ENCODE measurements around the gene PTPRCAP.
"Not testable (repeated sequence)": the region's sequence is repeated elsewhere in the genome, so short reads cannot be mapped to it uniquely, and the experiment has no call there.

PTPRCAP gene

DNA sequence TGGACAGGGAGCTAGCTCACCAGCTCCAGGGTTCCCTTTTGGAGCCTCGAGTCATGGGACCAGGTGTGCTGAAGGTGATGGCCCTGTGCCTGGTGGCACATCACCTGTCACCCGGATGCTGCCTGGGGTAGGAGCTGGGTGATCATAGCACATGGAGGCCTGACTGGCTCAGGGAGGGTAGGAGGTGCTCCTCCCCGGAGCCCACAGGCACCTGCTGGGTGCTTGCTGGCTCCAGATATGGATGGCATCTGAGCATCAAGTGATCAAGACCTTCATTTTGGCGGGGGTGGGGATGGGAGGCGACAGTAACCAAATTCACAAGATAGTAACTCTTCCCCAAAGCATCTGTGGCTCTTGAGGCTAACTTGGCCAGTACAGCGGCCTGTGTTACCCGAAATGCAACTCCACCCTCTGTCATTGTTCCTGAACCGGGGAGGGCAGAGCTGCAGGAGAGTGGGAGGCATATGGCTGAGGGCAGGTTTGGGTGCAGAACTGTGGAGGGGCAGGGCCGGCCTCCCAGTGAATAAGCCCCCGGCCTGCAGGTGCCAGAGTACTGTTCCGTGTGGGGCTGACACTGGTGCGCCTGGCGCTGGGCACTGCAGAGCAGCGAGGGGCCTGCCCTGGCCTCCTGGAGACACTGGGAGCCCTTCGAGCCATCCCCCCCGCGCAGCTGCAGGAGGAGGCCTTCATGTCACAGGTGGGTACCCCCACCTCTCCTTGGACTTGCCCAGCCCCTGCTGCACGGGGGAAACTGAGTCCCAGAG is 28.9 kb downstream of the PTPRCAP start:
- DNase-seq: no peak

GRCh38 chr11:67407688-67408163 is 29.8 kb downstream of the PTPRCAP start:
- no peak for DNase-seq

DNA sequence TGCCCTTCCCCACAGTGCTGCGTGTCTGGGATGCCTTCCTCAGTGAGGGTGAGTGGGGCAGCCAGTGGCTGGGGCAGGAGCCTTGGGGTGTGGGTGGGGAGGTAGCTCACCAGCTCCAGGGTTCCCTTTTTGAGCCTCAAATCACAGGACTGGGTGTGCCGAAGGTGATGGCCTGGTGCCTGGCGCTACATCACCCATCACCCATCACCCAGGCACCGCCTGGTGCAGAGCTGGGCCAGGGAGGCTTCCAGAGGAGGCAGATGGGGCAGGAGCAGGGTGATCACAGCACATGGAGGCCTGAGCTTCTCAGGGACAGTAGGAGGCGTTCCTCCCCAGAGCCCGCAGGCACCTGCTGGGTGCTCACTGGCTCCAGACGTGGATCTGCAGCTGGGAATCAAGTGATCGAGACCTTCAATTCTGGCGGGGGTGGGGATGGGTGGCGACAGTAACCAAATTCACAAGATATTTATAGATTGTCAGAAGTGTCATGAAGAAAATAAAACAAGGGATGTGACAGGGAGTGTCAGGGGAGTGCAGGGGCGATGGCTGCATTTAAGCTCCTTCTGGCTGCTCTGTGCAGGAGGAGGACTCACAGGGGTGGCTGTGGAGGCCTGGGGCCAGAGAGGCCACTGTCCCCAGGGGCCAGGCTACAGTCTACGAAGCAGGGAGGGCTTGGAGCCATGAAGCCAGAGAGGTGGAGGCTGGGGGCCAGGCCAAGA is 30.4 kb downstream of the PTPRCAP start:
- DNase-seq: no peak

DNA sequence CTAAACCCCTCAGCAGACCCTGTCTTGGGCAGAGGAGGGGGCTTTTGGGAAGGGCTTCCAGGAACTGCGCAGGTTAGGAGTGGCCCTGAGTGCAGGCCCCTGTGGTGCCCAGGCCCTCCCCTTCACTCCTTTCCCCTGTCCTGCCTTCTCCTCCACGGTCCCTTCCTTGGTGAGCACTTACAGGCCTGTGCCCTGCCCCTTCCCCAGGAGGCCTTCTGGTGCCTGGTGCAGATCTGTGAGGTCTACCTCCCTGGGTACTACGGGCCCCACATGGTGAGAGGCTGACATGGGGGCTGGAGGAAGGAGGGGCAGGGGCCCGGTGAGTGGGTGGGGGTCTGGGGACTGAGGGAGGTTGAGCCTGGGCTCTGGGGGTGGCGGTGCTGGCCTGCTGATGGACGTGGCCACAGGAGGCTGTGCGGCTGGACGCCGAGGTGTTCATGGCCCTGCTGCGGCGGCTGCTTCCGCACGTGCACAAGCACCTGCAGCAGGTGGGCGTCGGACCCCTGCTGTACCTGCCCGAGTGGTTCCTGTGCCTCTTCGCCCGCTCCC is 31.0 kb downstream of the PTPRCAP start:
- DNase-seq: no peak

GRCh38 chr11:67405688-67406339 is 31.7 kb downstream of the PTPRCAP start:
- DNase-seq: no peak

DNA sequence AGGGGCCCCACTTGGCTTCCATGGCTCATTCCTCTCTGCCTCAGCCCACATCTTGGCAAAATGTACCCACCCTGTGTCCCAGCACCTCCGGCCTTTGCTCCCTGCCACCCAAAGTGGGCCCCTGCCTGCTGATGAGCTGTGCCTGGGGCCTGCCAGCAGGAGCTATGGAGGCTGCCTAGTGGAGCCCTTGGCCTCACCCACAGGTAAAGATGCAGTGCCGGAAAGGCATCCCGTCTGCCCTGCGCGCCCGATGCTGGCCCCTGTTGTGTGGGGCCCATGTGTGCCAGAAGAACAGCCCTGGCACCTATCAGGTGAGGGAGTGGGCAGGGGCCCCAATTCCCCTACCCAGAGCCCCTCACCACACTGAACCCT is 32.3 kb downstream of the PTPRCAP start:
- DNase-seq: no peak

- no peak for DNase-seq
These were observed 32.8 kb downstream of the PTPRCAP start for GRCh38 chr11:67404515-67405195.

- DNase-seq: not testable (repeated sequence)
These were observed 34.4 kb downstream of the PTPRCAP start for GRCh38 chr11:67403085-67403484.

- peak; percentile 21 for DNase-seq
These were observed 35.2 kb downstream of the PTPRCAP start for GRCh38 chr11:67402192-67402839.

DNA sequence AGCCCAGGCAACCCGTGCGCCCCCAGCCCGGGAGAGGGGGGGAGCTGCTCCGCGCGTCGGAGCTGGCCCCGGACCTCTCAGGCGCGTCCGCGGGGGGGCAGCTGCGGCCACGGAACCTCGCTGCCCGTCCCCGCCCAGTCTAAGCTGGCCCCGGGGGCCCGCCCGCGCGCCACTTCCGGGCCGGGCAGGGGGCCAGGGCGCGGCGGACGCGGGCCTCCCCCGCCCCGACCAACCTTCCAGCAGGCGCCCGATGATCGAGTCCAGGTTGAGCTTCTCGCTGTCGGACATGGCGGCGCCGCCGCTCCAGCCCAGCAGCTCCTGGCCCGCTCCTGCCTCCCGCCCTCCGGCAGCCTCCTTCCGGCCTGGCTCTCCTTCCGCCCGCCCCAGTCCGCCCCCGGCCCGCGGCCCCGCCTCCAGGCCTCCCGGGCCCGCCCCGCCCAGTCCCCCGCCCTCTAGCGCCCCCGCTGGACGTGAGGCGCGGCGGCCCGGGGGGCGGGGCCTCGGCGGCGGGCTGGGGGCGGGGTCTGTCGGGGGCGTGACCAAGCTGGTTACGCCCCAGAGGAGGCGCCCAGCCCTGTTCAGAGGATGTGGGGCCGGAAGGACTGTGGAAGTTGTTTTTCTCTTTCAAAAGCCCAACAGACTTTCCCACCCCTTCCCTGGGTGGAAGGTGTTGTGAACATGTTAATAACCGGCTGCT is 35.8 kb downstream of the PTPRCAP start, which contains the start of gene PPP1CA:
Gene PPP1CA, minus strand, starts transcription at position 364 of the 697 bp plus-strand sequence. Its CDS starts 76 bp downstream, at position 288.
- DNase-seq: peak; percentile 82

DNA sequence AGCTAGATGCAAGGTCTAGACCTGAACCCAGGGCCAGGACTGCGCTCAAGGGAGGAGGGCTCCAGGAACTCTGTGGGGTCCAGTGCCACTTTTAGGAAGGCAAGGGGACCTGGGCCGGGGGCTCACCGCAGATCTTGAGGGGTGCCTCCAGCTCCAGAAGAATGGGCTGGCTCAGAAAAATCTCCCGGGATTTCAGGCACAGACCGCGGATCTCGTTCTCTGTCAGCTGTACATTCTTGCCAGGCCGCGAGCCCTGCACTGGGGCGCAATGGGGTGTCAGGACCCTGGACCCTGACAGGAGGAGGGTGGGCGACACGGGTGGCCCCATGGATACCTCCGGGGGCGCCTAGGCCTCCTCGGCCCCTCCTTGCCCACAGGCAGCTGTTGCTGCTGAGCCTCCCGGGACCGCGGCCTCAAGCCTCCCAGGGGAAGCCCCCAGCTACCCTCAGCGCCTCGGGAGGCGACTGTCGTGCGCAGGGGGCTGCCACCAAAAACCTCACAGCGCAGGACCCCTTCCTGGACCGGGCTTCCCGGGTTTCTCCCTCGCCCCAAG is 36.5 kb downstream of the PTPRCAP start:
- no peak for DNase-seq

GRCh38 chr11:67400251-67400941 is 37.1 kb downstream of the PTPRCAP start:
- no peak for DNase-seq

DNA sequence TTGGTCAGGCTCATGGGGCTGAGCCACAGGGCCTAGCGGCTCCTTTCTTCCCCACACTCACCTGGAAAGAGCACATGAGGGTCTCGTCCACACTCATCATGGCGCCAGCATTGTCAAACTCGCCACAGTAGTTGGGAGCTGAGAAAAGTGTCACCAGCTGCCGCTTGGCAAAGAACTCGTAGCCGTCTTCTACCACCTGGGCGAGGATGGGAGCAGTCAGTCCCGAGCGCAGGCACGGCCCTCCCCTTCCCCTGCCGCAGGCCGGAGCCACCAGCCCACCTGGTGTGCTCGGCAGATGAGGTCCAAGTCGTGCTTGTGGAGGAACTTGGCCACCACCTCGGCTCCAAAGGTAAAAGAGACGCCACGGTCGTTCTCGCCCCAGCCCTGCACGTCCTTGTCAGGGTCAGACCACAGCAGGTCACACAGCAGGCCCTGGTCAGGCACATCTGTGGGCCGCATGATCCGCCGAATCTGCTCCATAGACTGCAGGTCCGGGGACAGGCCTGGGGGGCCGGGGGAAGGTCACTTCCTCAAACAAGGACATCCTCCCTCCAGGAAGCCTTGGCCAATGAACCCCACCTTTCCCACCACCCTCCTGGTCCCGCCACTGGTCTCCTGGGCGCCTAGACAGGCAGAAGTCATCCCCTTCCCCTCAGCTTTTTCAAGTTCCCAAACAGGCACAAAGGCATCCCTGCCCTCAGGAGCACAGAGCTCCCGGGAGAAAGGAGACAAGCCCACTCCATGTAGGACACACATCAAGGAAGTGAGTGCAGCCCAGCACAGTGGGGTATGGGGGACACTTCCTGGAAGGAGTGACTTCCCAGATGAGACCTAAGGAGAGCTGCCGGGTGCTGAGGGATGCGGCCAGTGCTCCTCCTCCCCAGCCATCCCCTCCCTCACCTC is 38.6 kb downstream of the PTPRCAP start:
- no peak for DNase-seq

DNA sequence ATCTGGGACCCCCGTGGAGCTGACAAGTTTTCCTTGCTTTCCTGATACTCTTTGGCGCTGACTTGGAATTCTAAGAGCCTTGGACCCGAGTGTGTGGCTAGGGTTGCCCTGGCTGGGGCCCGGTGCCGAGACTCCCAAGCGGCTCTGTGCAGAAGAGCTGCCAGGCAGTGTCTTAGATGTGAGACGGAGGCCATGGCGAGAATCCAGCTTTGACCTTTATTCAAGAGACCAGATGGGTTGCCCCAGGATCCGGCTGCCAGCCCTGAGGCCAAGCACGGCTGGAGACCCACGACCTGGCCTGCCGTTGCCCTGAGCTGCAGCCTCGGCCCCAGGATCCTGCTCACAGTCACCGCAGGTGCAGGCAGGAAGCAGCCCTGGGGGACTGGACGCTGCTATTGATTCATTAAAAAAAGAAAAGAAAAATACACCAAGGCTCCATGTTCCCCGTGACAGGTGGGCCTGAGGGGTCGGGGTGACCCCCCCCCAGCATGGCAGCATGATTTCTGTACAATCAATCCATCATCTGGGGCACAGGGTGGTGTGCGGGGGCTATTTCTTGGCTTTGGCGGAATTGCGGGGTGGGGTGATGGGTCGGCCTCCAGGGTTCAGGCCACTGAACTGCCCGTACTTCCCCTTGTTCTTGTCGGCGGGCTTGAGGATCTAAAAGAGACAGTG is 39.4 kb downstream of the PTPRCAP start:
- DNase-seq: no peak

- no peak for DNase-seq
These were observed 39.9 kb downstream of the PTPRCAP start for GRCh38 chr11:67397536-67397935.

DNA sequence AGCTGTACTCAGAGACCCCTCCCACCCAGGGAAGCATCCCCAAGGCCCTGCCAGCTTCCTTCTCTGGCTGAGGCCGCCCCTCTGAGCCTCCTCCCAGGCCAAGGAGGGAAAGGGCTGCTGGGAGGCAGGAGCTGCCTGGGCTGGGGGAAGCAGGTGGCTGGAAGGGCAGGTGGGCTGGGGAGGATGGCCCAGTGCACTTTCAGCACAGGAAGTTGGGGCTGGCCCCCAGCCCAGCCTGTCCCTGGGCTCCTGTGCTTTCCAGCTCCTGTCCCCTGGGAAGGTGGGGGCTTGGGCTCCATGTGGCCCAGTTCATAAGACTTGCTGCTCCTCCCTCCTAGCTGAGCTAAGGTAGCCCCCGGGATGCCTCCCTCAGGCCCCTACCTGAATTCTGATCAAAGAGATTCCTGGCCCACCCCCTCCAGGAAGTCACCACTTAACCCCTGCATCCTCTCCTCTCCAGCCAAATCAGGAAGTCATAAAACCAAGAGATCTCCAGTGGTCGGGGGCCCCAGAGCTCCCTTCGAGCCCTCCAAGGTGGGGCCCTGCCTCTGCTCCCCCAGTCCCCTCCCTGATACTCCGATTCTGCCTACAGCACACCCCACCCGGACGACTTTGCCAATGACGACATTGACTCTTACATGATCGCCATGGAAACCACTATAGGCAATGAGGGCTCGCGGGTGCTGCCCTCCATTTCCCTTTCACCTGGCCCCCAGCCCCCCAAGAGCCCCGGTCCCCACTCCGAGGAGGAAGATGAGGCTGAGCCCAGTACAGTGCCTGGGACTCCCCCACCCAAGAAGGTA is 40.7 kb downstream of the PTPRCAP start:
- DNase-seq: no peak

- DNase-seq: no peak
These were observed 41.3 kb downstream of the PTPRCAP start for GRCh38 chr11:67396259-67396581.

Data from MV-4-11 (cell line).